GM13977 (cell line): ENCODE results near the gene RNF212B.
"Not testable (repeated sequence)": the region's sequence is repeated elsewhere in the genome, so short reads cannot be mapped to it uniquely, and the experiment has no call there.

ENCODE experiments used
- DNase-seq: peaks from one replicate; pipeline ENCODE4 v3.0.0; 2012; ENCODE audit warnings: low spot score
- in situ Hi-C: fragments of 300-500 bp; cut with MboI; formaldehyde crosslinking; loops from one replicate; pipeline ENCODE4 v1.12.0; 2022; ENCODE audit warnings: low sequenced_read_pairs, low pct_unique_long_range_greater_than_20kb, mixed read lengths, inconsistent platforms; ENCODE audit not compliant: unreplicated experiment
- TF ChIP-seq, protein P1 (sequence below): IDR thresholded peaks from 2 replicates; pipeline ENCODE4 v1.5.1; 2012; ENCODE audit warnings: mild to moderate bottlenecking, control low read depth; ENCODE audit not compliant: insufficient read depth; ENCODE audit errors: extremely low read depth, missing control alignments

RNF212B gene

GRCh38 chr14:23227566-23227965, 10.2 kb upstream of the RNF212B start:
- in situ Hi-C loops, result no loop called here
- TF ChIP-seq, protein P1, sequence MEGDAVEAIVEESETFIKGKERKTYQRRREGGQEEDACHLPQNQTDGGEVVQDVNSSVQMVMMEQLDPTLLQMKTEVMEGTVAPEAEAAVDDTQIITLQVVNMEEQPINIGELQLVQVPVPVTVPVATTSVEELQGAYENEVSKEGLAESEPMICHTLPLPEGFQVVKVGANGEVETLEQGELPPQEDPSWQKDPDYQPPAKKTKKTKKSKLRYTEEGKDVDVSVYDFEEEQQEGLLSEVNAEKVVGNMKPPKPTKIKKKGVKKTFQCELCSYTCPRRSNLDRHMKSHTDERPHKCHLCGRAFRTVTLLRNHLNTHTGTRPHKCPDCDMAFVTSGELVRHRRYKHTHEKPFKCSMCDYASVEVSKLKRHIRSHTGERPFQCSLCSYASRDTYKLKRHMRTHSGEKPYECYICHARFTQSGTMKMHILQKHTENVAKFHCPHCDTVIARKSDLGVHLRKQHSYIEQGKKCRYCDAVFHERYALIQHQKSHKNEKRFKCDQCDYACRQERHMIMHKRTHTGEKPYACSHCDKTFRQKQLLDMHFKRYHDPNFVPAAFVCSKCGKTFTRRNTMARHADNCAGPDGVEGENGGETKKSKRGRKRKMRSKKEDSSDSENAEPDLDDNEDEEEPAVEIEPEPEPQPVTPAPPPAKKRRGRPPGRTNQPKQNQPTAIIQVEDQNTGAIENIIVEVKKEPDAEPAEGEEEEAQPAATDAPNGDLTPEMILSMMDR, result no peak
- no peak for DNase-seq

DNA sequence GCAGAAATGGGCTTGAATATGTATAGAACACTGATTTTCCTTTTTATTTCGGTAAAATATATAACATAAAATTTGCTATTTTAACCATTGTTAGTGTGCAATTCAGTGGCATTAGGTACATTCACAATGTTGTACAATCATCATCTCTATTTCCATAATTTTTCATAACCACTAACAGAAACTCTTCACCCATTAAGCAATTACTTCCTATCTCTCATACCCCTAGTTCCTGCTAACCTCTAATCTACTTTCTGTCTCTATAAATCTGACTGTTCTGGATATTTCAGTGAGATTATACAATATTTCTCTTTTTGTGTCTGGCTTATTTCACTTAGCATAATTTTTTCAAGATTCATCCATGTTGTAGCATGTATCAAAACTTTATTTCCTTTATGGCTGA, 8.9 kb upstream of the RNF212B start:
- TF ChIP-seq, protein P1, result no peak
- DNase-seq, result no peak
- in situ Hi-C loops, result no loop called here

- DNase-seq, in situ Hi-C loops: not testable (repeated sequence)
These were observed 5.4 kb upstream of the RNF212B start for GRCh38 chr14:23232241-23232808.

- in situ Hi-C loops, result no loop called here
- DNase-seq, result no peak
- TF ChIP-seq, protein P1, result no peak
These were observed 2.9 kb downstream of the RNF212B start for GRCh38 chr14:23240661-23241060.

DNA sequence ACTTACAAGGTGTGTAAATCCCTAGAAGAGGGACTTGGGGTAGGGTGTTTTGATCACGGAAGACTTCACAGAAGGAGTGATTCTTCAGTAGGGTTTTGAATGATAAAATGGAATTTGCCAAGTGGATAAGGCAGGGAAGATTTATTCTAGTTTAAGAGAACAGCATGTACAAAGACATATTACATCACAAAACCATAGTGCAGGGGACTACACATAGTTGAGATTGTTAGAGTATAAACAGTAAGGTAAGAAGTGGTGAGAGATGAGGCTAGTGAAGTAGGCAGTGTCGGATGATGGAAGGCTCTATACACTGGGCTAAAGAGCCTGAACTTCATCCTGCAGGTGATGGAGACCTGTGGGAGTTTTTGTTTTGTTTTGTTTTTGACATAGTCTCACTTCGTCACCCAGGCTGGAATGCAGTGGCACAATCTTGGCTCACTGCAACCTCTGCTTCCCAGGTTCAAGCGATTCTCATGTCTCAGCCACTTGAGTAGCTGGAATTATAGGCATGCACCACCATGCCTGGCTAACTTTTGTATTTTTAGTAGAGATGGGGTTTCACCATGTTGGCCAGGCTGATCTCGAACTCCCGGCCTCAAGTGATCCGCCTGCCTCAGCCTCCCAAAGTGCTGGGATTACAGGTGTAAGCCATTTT, 3.5 kb downstream of the RNF212B start:
- in situ Hi-C loops, DNase-seq: not testable (repeated sequence)

GRCh38 chr14:23242076-23242475, 4.3 kb downstream of the RNF212B start:
- in situ Hi-C loops, result no loop called here
- DNase-seq, result no peak
- TF ChIP-seq, protein P1, result no peak

GRCh38 chr14:23243066-23243465, 5.3 kb downstream of the RNF212B start:
- TF ChIP-seq, protein P1, result no peak
- in situ Hi-C loops, result no loop called here

More at GRCh38 chr14:23243066-23243465, 5.3 kb downstream of the RNF212B start:
- DNase-seq, result no peak
